8988T (cell line): Measurements from ENCODE around the gene UNC79.

Experiments used
- DNase-seq: peaks from one replicate; pipeline ENCODE4 v3.0.0; 2011

UNC79 gene

DNA sequence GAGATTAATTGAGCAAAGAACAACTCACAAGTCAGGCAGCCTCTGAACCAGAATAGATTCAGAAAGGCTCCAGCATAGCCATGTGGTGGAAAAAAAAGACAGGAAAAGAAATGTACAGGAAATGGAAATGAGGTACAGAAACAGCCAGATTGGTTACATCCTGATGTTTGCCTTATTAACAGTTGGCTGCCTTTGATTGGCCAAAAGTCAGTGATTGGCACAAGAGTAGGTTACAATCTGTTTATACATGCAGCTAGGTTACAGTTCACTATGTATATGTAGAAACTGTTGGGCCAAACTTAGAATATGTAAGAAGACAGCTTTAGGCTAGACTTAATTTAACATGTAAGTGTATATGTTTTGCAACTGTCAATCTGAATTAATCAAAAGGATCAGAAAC, 118.9 kb downstream of the UNC79 start:
- DNase-seq = no peak

DNA sequence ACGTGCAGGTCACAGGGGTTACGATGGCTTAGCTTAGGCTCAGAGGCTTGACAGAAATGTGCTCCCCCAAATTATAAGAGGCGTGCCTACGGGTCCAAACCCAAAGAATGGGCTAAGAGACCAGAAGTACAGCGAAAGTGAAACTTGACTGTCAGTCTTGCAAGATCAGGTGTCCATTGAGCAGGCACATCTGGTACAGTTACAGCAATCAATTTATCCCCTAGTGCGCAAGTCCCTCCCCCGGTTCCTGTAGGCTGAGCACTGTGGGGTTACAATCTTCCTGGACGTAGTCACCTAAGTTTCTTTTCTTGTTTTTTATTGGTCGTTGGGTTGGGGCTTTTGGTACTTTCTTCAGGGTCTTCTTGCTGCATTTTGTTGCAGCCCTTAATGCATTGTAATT, 134.2 kb downstream of the UNC79 start:
- no peak for DNase-seq

DNA sequence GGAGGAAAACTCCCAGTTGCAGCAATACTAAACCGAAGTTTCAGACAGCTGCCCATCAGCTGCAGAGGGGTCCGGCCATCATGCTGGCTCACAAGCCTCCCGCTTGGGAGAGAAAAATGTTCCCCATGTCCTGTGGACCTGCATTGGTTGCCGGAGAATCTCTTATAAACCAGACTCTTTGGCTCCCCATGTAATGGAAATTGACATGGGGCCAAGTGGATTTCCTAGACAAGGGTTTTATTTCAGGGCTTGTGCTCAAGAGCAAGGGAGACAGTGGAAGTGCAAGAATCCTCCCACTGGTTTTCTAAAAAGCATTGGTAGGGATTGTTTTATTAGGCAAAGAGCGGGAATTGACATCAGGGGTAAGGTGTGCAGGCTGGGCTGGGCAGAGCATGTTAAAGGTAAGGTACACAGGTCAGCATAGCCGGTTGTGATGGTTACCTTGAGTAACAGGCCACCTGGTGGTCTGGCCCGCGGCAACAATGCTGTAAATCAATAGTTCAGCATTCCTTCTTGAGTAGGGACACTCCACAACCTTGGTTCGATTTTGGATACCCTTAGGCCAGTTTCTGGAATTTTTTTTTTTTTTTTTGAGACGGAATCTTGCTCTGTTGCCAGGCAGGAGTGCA, 135.4 kb downstream of the UNC79 start:
- no peak for DNase-seq

DNA sequence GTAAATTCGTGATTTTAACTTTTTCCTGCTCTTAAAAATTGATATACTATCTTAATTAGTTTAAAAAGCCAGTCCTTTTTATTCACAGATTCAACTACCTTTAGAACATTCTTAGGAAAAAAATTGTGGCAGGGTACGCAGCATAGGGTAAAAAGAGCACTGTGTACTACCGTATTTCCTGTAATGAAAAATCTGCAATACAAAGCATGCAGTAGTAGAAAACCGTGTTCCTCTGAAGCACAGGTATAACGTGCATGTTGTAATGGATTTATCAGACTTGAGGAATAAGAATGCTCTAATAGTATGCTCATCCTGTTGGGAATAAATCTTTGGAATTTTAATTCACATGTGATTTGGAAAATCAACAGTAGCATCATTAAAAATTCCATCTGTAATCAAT, 140.5 kb downstream of the UNC79 start:
- DNase-seq = no peak

DNA sequence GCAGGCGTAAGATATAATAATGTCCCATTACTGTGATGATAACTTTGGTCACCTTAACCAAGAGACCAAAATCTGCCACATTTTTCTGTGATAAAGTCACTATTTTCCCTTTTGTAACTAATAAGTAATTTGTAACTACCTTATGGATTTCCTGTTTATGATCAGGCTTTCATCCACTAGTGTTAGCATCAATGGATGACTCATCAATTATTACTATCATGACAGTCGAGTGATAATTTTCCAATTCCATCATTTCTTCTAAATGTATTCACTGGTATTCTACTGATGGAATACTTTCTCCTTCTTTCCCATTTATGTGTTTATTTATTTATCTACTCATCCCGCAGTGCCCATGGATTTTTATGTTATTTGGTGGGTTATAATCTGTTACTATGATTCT, 148.4 kb downstream of the UNC79 start:
- no peak for DNase-seq

DNA sequence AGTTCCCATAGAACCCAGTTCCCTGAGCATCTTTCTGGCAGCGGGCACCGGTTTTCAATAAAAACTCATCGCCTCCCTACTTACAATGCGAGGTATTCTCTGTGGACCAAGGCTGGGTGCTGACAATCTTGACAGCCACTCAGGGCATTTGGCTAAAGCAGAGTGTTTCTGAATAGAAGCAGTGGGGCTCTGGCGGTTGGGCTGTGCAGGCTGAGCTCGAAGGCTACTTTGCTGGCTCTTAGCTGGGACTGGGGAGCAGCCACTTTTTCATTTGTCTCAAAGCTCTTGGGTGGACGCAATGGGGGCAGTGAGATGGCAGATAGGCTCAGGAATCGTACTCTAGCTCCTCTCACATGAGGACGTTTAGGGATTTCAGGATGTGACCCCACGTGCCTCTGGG, 151.8 kb downstream of the UNC79 start:
- no peak for DNase-seq

DNA sequence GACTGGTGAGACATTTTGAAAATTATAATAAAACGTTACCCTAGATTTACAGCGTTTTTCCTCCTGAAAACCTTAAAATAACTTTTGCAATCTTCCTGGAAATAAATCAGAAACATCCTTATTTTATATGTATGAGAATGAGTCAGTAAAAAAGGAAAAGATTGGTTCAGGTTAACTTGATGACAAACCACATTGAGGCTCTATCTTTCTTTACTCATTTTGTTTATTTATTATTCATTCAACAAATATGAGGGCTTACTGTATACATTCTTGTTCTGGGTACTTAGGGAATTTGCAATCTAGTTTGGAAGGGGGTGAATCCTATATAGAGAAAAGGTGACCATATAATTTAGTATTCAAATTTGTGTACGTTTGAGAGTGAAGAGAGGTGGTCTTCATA, 156.6 kb downstream of the UNC79 start:
- DNase-seq = no peak

DNA sequence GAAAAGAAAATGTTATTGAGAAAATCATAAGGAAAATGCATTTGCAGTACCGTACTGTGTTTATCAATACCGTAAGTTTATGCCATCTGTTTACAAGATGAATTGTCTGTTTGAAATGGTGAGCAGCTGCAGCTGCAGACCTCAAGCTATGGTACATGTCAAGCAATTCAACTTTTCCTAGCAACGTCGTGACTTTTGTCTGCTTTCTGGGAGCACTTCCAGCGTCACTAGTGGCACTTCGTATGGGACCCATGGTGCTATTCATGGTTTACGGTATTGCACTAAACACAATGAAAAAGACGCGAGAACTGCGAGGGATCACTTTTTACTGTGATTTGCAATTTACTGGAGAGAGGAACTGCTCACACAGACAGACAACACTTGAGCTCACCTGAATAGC, 160.8 kb downstream of the UNC79 start:
- no peak for DNase-seq

DNA sequence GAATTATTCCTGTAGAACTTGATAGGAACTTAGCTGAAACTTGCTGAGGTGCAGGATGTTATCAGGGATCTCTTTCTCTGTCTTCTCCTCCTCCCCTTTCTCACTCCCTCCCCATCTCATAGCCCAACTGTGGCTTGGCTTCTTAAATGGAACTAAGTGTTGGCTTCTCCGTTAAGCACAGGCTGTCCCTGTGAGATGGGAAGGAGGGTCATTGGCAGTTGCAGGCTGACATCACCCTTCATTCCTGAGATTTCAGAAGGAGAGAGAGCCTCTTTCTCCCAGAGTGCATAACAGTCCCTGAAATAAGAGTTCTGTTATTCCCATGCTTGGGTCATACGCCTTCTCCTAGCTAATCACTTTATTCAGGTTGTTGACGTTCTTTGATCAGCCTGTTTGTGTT, 162.0 kb downstream of the UNC79 start:
- DNase-seq = no peak

DNA sequence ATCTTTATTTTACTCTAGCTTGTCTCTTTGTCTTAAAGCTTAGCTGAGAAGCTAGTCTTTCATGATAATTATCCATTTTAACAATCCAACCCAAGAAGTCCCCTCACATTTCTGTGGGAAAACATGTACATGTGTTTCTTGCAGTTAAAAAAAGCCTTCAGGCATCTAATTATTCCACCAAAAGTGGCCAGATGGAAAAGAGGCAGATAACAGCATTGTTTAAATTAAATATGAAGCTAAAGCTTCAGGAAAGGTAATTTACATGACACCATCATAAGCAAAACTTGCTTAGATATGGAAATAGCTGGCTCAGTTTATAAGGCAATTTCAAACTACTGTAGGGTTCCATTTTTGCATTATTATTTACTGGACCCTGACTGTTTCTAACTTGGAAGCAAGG, 175.4 kb downstream of the UNC79 start:
- DNase-seq = no peak

DNA sequence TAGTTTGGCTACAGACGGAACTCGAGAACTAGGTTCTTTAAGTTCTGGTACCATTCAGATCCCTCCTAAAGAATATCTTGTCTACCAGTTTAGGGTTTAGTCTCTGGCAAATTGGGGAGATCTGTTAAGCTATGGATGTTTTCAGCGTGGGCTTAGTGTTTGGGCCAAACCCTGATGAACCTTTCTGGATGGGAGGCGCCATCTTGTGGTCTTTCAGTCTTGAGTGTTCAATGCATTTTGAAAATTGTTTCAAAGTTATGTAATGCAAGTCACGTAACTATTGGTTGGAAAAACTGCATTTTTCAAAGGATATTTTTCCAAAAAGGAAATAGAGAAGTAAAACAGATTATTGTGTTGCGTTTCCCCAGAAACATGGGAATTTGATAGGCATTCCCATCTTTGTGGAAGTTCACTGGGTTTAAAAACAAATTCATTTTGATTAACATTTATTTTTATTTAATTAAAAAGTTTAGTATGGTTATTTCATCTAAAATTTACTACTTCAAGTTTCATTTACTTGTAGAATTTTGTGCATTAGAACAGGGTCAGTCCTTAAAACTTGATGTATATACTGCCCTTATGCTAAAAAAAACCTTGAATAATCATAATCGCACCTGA, 188.5 kb downstream of the UNC79 start:
- DNase-seq = no peak

DNA sequence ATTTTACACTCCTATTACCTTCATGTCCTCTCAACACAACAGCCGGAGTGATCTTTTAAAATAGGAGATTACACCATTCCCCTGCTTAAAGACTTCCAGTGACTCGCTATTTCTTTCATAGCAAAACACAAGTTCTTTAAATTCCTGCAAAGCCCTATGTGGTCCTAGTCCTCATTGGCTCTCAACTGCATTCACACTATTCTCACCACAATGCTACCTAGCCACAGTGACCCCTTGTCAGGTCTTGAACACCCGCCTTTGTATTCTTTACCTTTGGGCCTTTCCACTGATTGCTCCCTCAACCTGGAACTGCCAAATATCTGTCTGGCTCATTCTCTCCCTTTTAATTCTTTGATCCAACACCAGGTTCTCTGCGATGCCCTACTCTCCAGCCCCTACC, 197.3 kb downstream of the UNC79 start:
- DNase-seq = no peak

DNA sequence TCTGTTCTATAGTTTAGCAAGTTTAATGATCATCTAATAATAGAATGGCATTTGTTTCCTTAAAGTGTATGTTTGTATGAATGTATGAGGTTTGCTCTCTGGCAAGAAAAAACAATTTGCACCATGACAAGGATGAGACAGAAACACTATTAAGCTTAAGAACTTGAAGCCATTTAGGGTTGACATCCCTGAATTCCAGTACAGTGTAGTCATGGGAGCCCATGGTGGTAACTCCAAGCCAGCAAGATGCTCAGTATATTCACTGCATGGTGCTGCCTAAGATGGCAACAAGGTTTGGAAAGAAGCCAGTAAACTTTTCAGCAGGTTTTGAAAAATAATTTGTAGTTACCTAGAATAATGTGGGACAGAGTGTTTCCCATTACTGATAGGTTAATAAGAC, 198.9 kb downstream of the UNC79 start:
- DNase-seq = no peak

DNA sequence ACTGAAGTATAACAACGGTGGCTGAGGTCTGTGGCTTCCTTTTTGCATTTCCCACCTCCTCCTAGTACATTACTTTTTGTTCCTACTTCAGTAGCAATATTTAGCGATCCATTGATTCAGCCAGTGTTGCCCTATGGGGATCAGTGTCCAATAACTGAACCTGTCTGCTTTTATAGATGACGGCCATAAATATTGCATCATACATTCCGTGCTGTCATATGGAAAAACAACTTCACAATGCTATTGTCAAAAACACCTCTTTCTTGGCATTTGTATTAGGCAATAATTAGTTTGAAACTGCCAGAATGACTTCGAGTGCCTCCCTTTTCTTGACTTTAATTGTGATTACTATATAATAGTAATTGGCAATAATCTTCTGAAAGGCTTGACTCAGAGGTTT, 208.1 kb downstream of the UNC79 start:
- no peak for DNase-seq

DNA sequence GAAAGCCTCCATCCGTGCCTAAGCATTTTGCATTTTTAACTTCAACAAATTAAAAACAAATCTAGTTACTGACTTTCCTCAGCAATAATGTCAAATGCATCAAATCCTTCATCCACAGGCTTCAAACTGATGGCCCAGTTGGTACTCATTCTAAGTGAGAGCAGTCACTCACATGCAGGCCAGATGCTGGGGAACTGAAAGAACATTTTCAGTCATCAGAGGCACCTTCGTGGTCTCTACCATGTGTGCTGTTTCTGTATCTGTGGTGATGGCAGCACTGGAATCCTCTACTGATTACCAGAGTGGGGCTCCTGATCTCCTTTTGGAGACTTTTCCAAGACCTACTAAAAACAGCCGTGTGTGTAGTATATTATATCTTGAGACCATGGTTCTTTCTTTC, 212.4 kb downstream of the UNC79 start:
- DNase-seq = no peak

DNA sequence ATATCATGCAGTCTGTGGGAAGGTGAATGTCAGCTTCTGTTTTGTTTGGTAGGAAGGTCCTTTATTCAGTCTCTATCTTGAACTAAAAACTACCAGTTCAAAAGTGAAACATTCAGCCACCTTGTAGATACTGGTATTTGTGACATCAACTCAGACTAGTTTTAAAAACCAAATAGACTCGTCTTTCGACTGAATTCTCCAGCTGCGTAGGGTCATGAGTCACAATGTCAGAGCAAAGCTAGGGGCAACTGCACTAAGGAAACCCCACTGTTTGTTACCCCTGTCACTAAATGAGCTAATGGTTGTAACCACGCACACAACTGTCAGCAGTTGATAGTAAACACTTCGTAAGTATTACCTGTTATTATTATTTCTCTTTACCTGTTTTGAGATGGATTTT, 212.9 kb downstream of the UNC79 start:
- no peak for DNase-seq

DNA sequence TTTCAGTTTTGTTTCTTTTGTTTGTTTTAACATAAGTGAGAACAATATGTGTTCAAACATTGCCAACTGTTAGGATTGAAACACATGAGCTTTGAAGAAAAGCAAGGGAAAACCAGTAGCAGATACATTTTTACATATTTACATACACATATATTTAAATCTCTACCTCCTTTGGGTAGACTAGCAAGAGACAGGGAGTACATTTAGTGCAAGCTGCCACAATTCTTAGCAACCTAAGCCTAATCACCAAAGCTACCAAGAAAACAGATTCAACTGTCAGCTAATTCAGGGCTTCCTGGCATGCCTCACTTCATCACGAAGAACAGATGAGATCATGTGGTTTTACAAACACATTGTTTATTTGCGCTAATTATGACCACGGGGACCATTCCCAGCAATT, 214.5 kb downstream of the UNC79 start:
- DNase-seq = no peak

DNA sequence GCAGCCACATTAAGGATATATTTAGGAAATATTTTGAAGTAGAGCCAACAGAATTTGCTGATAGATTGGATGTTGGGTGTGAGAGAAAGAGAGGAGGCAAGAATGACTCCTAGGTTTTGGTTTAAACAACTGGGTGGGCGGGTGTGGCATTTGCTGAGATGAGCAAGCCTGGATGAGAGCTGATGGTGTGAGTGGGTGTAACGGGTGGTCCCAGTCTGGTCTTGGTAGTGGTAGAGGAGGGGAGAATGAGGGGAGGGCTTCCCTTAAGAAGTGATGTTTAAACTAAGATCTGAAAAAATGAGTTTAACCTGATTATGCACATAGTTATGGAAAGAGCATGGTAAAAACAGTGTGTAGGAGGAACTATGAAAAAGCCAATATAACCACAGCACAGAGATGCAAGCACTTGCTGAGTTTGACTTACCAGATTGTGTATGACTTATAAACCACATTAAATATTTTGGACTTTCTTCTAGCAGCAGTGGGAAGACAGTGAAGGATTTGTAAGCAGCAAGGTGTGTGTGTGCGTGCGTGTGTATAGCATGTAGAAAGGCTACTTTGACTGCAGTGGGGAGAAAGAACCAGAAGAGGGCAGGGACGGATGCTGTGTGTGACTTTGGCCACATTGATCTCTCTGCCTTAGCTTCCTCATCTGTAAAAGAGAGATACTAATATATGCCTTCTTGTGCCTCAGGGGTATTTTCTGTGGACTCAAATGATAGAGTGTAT, 217.9 kb downstream of the UNC79 start:
- DNase-seq = no peak

DNA sequence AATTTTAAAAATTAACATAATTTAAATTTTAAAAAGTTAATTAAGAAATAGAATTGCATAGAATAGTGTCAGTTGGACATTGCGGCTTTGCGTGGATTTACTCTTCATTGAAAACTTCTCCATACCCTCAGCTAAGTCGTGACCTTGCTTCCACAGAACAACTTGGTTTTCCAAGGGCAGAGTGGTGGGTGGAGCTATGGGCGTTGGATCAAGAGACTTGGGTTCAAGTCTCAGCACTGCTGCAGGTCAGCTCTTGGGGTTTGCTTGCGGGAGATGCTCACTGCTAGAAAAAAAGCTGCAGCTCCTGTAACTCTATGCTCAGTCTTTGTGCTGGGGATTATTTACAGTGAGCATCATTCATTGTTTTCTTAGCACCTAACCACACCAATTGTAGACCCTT, 223.9 kb downstream of the UNC79 start:
- DNase-seq = no peak

DNA sequence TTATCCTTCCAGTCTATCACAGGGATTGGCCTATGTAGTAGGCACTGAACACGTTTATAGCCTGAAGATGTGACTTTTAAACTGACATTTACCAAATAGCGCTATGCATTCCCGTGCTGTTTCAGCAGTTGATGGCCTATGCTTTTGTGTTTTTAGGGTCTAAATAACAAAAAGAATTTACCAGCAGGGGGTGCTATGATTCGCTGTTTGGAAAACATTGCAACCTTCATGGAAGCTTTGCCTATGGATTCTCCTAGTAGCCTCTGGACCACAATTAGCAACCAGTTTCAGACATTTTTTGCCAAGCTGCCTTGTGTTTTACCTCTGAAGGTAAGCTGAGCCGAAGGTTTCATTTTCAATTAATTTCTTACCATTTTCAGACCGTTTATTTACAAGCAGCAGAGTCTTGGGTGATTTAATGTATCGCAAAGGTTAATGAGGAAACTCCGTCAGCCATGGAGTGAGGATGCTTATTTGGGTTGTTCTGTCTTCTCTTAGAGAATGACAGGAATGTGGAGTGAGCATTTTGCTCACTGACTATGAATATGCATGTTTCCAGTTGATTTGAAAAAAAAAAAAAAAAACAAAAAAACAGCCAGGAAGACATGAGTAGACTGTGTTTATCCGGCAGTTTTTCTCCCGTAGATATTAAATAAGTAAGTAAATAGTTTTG, 224.5 kb downstream of the UNC79 start:
- peak; percentile 23 for DNase-seq

DNA sequence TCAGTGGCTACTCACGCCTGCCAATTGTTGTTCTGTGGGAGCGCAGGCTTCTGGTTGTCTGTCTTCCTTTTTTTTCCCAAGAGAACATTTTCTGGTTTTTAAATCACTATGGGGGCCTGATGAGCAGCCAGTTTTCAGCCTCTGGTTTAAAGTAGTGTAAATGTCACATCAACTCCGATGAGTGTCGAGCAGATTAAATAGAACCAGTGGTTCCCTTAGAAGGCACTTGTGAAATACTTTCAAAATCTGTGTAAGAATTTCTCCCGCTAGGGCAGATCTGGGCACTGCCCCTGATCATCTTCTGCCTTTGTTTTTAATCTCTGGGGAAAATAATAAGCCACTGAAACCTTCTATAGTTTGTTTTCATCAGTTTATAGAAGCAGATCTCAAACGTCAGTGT, 227.1 kb downstream of the UNC79 start:
- no peak for DNase-seq

DNA sequence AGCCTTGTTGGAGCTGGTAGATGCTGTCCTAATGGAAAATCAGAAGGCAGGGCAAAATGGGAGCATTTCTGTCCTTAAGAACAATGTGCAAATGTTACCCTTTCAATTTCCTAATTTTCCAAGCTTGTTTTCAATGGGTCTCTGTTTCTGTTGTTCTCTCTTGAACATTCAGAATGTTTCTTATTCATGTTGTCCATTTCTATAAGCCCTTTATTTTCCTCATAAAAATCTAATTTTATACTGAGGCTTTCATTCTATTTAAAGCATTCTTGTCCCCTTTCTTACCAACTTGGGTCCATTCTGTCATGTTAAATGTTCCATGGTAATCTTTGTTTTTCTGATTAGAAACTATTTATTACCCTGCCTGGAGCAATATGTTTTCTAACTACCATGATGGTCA, 232.6 kb downstream of the UNC79 start:
- no peak for DNase-seq

DNA sequence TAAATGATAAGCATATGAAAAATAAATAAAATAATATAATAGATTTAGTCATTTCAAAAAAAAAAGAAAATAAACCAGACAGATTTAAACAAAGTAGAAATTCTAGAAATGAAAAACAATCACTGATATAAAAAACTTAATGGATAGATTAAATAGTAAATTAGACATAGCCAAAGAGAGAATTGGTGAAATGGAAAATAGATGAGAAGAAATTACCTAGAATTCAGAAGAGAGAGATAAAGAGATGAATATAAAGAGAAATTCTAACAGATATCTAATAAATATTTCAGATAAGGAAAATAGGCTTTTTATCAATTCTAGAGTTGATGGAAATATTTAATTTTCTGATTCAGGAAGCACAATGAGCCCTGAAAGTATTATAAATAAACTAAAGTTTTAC, 234.4 kb downstream of the UNC79 start:
- DNase-seq = no peak

DNA sequence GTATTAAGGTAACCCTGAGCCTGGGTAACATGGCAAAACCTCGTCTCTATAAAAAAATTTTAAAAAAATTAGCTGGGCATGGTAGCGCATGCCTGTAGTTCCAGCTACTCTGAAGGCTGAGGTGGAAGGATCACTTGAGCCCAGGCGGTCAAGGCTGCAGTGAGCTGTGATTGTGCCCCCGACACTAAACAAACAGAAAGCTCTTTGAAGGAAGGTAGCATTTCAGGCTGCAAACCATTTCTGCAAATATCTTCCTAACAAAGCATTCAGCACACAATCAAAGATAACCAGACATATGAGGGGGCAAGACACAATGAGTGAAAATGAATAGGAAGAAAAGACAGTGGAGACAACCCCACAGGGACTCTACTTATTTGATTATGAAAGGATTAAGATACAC, 238.9 kb downstream of the UNC79 start:
- DNase-seq = no peak
